ENCODE results near the gene GLRX5.

GLRX5 gene

DNA sequence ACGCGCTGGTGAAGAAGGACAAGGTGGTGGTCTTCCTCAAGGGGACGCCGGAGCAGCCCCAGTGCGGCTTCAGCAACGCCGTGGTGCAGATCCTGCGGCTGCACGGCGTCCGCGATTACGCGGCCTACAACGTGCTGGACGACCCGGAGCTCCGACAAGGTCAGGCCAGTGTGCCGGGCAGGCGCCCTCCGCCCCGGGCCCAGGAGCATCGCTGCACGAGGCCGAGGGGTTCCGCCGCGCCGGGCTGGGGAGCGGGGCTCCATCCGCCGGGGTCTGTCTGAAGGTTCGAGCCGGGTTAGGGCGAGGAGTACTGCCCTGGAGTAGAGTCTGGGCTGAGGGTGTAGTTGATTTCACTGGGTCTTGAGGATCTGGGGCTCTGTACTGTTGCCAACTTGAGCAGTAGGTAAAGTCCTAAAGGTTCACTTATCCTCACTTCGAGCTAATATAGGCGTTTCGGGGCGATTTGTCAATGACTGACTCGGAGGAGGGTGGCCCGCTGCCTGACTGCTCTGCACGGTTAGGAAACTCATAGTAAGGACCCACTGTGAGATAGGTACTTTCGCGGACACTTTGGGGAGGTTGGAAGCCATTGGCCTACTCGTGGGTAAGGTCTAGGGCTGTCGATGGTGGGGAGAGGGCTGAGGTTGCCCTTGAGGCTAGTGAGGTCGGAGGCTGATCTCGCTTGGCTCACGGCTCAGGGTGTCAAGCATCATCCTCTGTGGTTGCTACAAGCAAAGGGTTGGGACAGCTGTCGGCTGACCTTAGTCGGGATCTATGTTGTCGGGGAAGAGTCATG, 574 bp downstream of the GLRX5 start:
- DNase-seq (ENCODE audit: low read depth, low spot score): no peak

DNA sequence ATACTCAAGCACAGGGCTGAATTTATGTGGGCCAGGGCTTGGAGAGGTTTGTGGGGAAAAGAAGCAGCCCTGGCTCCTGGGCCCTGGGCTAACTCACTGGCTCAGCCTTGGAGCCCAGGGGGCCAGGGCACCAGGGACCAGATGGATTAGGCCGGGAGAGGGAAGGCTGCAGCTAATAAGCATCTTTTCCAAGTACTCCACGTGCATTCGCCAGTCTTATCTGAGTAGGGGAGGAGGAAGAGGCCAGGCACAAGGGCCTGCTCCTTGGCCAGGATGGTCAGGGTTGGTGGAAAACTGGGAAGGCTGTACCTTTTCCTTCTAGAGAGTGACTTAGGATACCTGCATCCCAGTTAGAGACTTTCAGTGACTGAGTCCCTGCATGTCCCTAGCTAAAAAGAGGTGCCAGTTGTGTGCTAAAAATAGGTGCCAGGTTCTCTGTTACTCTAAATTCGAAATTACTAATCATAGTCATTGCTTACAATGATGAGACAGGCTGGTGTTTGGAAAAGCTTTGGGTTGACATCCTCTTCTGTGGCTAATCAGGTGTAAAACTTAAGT, 1.3 kb downstream of the GLRX5 start:
- no peak for DNase-seq (ENCODE audit: low read depth, low spot score)

- DNase-seq (ENCODE audit: low read depth, low spot score): no peak
These were observed 1.8 kb downstream of the GLRX5 start for GRCh38 chr14:95536671-95537070.

GRCh38 chr14:95537298-95538089, 2.6 kb downstream of the GLRX5 start:
- DNase-seq (ENCODE audit: low read depth, low spot score): no peak

- DNase-seq (ENCODE audit: low read depth, low spot score): no peak
These were observed 4.1 kb downstream of the GLRX5 start for GRCh38 chr14:95538801-95539509.

- DNase-seq (ENCODE audit: low read depth, low spot score): no peak
These were observed 5.5 kb downstream of the GLRX5 start for GRCh38 chr14:95540236-95540855.

DNA sequence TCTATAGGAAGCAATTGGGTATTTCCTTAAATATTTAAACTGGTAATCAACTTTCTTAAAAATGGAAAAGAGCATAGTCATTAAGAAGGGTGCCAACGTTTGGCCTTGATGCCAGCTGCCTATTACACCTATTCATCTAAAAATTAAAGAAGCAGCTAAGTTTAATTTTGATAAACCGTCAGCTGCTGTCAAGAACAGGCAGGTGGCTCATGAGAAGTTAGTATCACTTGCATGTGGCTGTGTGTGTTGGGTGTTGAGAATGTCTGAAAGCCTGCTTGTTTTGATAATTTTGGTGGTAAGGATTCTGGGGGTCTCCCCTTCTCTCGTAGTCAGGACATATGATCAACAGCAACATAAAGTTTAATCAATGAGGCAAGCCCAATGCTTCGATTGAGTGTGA, 6.5 kb downstream of the GLRX5 start:
- DNase-seq (ENCODE audit: low read depth, low spot score): no peak

DNA sequence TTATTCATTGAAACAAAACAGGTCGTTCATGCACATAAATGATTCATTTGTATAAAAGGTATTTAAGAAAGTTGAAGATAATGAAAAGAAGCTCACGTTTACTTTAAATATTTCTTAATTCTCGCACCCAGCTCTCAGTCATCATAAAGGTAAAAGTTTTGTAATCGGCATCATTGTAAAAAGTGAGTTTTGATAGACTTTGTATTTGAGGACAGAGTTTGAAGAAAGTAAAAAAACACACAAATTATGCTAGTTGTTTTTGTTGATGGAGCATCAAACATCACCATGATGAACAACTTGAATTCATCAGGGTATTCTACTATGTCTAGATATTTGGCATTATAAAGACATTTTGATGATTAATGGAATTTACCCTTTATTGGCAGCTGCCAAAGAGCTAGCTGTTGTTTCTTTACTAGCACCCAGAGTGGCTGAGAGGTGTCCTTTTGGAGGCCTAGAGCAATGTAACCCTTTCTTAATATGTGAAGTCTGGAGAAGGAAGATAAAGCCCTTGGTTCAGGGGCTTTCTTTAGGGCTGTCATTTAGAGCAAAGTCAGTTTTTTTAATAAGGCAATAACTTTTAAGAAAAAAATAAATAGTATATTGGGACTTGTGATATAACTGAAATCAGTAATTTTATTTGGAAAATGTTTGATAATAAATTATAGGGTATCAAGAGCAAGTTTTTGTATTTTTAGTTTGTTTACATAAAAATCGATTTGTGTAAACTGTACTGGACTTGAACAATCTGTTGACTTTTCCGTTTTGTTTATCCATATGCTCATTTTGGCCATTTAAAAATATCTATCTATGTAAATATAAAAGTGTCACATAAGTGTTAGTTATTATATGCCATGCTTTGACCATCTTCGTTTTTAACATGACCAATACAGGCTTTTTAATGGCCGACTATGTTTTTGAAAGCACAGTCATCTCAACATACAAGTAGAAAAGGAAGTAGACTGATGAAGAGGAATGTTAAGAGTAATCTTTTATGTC, 7.4 kb downstream of the GLRX5 start:
- DNase-seq (ENCODE audit: low read depth, low spot score): no peak

GRCh38 chr14:95543021-95543420, 8.2 kb downstream of the GLRX5 start:
- DNase-seq (ENCODE audit: low read depth, low spot score): no peak

DNA sequence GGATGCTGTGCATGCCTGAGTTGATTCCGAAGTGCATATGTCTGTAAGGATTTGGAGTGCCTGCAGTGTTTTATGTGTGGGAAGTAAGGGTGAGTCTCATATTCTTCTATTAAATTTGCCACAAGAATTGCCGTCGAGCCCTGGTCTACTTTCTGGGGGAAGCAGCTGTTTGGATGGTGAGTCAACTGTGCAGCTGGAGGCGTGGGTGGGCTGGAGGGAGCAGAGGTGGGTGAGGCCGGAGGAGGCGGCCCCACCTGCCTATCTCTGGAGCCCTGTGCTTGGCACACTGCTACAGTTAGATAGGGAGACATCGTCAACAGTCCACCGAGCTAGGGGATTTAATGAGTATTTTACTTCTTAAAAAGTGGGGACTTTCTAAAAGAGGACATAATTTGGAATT, 9.7 kb downstream of the GLRX5 start:
- no peak for DNase-seq (ENCODE audit: low read depth, low spot score)

- DNase-seq (ENCODE audit: low read depth, low spot score): no peak
These were observed 10.8 kb downstream of the GLRX5 start for GRCh38 chr14:95545515-95546168.

GRCh38 chr14:95547272-95547625, 12.4 kb downstream of the GLRX5 start:
- no peak for DNase-seq (ENCODE audit: low read depth, low spot score)

GRCh38 chr14:95547626-95548327, 12.9 kb downstream of the GLRX5 start:
- DNase-seq (ENCODE audit: low read depth, low spot score): no peak

DNA sequence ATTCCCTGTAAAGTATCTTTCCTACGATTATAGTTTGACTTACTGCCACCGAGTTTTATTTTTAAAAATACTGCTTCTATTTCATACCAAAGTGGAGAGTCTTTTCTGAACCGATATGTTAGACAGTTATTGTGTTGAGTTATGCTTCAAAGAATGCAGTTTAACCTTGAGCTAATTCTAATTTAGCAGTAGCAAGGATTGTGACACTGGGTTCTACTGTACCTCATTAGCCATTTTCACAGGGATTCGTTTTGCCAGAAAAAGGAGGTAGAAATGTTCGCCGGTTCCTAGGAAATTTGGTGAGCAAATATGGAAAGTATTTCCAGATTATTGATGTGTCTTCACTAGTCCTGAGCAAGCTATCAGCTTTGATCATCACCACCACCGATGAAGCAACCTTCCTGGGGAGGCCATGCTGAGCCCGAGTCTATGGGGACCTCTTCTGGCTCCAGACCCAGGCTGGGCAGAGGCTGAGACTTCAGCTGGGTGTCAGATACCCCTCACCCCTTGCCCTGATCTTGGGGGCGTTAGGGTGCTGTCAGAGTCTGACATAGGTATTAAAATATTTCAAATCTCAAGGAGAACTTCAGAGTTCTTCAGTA, 13.6 kb downstream of the GLRX5 start:
- DNase-seq (ENCODE audit: low read depth, low spot score): no peak

- DNase-seq (ENCODE audit: low read depth, low spot score): no peak
These were observed 15.1 kb downstream of the GLRX5 start for GRCh38 chr14:95549656-95550585.

DNA sequence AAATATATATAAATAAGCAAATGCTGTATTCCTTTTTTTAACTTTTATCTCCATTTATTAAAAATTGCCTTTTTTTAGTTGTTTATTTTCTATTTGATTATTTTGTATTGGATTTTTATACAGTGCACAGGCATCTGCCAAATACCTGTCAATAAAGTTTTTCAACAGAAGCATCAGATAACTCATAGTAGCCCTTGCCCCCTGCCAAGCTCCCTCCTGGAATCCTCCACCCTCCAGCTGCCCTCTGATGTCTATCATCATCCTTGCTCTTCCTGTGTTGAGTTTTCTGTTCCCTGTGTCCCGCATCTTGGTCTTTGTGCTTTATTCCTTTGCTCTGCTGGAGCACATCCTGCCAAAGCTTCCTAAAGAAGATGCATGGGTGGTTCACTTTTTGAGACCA, 16.6 kb downstream of the GLRX5 start:
- no peak for DNase-seq (ENCODE audit: low read depth, low spot score)

DNA sequence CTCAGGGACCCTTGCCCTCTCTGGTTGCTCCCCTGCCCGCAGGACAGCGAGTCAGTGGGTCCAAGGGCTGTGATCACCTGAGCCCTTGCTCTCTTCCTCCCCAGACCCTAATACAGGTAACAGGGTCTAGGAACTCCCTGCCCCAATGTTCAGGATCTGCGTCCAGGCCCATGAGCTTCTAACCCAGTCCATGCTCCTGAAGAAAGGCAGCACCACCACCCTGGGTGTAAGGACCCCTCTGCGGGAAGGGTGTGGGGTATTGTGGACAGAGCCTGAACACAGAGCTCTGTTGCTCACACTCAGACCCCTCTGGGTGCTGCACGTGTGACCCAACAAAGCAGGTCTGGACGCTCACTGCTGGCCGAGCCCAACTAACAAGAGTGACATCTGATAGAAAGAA, 18.3 kb downstream of the GLRX5 start:
- no peak for DNase-seq (ENCODE audit: low read depth, low spot score)

- DNase-seq (ENCODE audit: low read depth, low spot score): no peak
These were observed 20.2 kb downstream of the GLRX5 start for GRCh38 chr14:95555053-95555452.
